Gastrocnemius medialis (tissue), 4 donors: ENCODE data around the gene SLC3A2. TPM values are rescaled to one million over a fixed set of nuclear protein-coding genes. Genes with fewer than 3 reads are reported as not detected.
A peak's percentile ranks its signal among the peaks of the same experiment; 100 is the strongest.
"Not testable (repeated sequence)": the region's sequence is repeated elsewhere in the genome, so short reads cannot be mapped to it uniquely, and the experiment has no call there.

Source experiments
- ATAC-seq, 2 donors: fragments of 150-250 bp; one replicate each; pipeline ENCODE4 v1.9.1; 2016
- DNase-seq, 2 donors: peaks; one replicate each; pipeline ENCODE4 v3.0.0-alpha.2; 2019
- H3K27ac ChIP-seq, 4 donors: fragments of 200-600 bp; sonication (generic); 1 replicate in 1 of 4; 2 replicates in 3 of 4; pipeline ENCODE4 v1.5.1; 2016 to 2018; ENCODE audit warnings: mild to moderate bottlenecking in 2 of 4, moderate library complexity in 1 of 4
- H3K27me3 ChIP-seq, 3 donors: fragments of 200-600 bp; sonication (generic) in 2 of 3; 1 replicate in 1 of 3; 2 replicates in 2 of 3; pipeline versions ENCODE4 v1.5.1 to v1.6.0; 2016 to 2019; ENCODE audit warnings: mild to moderate bottlenecking in 1 of 3, moderate library complexity in 1 of 3
- H3K36me3 ChIP-seq, 2 donors: fragments of 200-600 bp; sonication (generic) in 1 of 2; one replicate each; pipeline ENCODE4 v1.5.1; 2017 to 2018
- H3K4me1 ChIP-seq, 2 donors: fragments of 200-600 bp; sonication (generic) in 1 of 2; one replicate each; pipeline ENCODE4 v1.5.1; 2016 to 2017; ENCODE audit warnings: mild to moderate bottlenecking in 2 of 2
- H3K4me3 ChIP-seq, 4 donors: fragments of 200-600 bp; sonication (generic) in 3 of 4; 1 replicate in 1 of 4; 2 replicates in 3 of 4; pipeline ENCODE4 v1.5.1; 2016 to 2019; ENCODE audit warnings: mild to moderate bottlenecking in 2 of 4
- H3K9me3 ChIP-seq, 3 donors: fragments of 200-600 bp; sonication (generic) in 2 of 3; 1 replicate in 1 of 3; 2 replicates in 2 of 3; pipeline ENCODE4 v1.5.1; 2016 to 2019
- POLR2A ChIP-seq, 2 donors: fragments of 450-650 bp; IDR thresholded peaks; one replicate each; pipeline ENCODE4 v1.6.1; 2017; ENCODE audit warnings: antibody characterized with exemption in 2 of 2, mild to moderate bottlenecking in 2 of 2, moderate library complexity in 2 of 2
- in situ Hi-C, 4 donors: fragments of 200-750 bp; cut with MboI; loops; one replicate each; pipeline versions ENCODE4 v1.15.0 to v1.8.0; 2017; ENCODE audit warnings: low sequenced_read_pairs in 4 of 4
- intact Hi-C: fragments of 100-400 bp; cut with DNase I; formaldehyde crosslinking; loops from one replicate; pipeline ENCODE4 v1.15.1; 2023; ENCODE audit warnings: low total_unique reads
- total RNA-seq, 4 donors: library from RNA; depleted of rRNA; stranded (reverse); fragments of >200 nt; gene quantifications; one replicate each; pipeline versions ENCODE4 v1.1.0 to v1.2.3, GENCODE V29; 2016
- TF ChIP-seq, protein P1 (sequence below), 5 experiments: fragments of 450-650 bp in 3 of 5; fragments of 200-600 bp in 2 of 5; sonication (generic) in 2 of 5; IDR thresholded peaks in 4 of 5; conservative IDR thresholded peaks in 1 of 5; 1 replicate in 4 of 5; 2 replicates in 1 of 5; pipeline ENCODE4 v1.5.1; 2016 to 2019; ENCODE audit warnings: antibody characterized with exemption in 5 of 5, mild to moderate bottlenecking in 3 of 5, moderate library complexity in 3 of 5

SLC3A2 gene
- total RNA-seq, 4 donors from 2014 or later, result 158 to 278 (median 189) TPM

DNA sequence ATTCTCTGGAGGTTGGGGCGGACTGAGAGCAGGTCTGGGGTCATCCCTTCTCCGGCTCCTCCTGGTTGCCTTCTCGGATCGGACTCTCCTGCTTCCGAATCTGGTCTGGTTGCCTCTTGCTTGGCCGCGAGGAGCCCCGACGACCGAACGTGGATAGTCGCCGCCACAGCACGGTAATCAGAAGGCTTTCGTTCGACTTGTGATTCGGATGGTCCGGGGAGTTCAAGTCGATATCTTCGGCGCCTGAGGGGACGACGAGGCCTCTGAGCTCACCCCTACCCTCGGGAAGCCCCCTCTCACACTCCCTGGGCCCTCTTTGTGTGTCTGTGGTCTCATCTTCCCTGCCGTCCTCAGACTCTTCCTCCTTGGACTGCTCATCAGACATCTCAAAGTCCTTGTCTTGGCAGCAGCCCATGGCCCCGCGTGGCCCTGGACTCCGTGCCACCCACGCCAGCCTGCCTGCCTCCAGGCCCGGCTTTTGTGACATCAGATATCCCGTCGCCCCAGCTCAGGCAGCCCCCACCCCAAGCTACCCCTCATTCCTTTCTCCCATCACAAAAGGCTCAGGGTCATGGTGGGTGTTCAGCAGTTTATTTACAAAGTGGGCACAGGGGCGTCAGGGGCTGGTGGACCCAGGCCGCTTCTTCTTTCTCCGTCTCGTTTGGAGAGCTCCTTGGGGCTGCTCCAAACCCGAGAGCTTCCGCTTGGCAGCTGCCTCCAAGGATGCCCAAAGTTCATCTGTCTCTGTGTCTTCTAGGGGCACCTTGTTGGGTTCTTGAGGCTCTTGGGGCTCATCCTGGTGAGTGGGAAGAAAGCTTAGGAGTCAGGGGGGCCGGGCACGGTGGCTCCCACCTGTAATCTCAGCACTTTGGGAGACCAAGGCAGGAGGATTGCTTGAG lies 48.1 kb upstream of the SLC3A2 start, which contains the start of gene TEX54:
Gene TEX54 (minus strand): TSS at position 506 of the 899 bp plus-strand sequence.
- peak; percentile 35 to 42 for ATAC-seq
- H3K9me3 ChIP-seq, result no peaks in the 10 kb centered on the region
- H3K27ac ChIP-seq, result peak within 1 kb of the TSS; percentile 92 to 100 (median 96)
- intact Hi-C loops (loop anchor here (1.0 to 2.0 kb wide), 3 partner anchors 8 to 45 kb away; partner anchors contain the start of gene TMEM179B), in situ Hi-C loops (no loop called here)
- DNase-seq, result peak in 1 of 2 donors; percentile 57
- H3K36me3 ChIP-seq, result peaks cover 0 to 42% of the 10 kb centered on the region in 2 donors
- peaks cover 30 to 32% of the 10 kb centered on the region in 2 donors for H3K4me1 ChIP-seq
- H3K27me3 ChIP-seq, result no peaks in the 10 kb centered on the region
- H3K4me3 ChIP-seq, result peak within 1 kb of the TSS; percentile 83 to 100 (median 94)
- TF ChIP-seq, protein P1, sequence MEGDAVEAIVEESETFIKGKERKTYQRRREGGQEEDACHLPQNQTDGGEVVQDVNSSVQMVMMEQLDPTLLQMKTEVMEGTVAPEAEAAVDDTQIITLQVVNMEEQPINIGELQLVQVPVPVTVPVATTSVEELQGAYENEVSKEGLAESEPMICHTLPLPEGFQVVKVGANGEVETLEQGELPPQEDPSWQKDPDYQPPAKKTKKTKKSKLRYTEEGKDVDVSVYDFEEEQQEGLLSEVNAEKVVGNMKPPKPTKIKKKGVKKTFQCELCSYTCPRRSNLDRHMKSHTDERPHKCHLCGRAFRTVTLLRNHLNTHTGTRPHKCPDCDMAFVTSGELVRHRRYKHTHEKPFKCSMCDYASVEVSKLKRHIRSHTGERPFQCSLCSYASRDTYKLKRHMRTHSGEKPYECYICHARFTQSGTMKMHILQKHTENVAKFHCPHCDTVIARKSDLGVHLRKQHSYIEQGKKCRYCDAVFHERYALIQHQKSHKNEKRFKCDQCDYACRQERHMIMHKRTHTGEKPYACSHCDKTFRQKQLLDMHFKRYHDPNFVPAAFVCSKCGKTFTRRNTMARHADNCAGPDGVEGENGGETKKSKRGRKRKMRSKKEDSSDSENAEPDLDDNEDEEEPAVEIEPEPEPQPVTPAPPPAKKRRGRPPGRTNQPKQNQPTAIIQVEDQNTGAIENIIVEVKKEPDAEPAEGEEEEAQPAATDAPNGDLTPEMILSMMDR (IDR thresholded peaks at IDR 0.05 in 4 of 5, conservative IDR thresholded peaks at IDR 0.05 in 1 of 5), result no peak
- TF ChIP-seq POLR2A (IDR thresholded peaks at IDR 0.05), result no peak

- Histone ChIP-seq H3K4me1 (peaks cover 25 to 33% of the 10 kb centered on the region in 2 donors), H3K36me3 (peaks cover 0 to 34% of the 10 kb centered on the region in 2 donors), H3K27ac (no peak overlapping the region), H3K4me3 (no peak overlapping the region), H3K9me3 (no peaks in the 10 kb centered on the region), H3K27me3 (no peaks in the 10 kb centered on the region)
- DNase-seq (no peak), ATAC-seq (no peak)
- in situ Hi-C loops (no loop called here), intact Hi-C loops (no loop called here)
- TF ChIP-seq, protein P1 (IDR thresholded peaks at IDR 0.05 in 4 of 5, conservative IDR thresholded peaks at IDR 0.05 in 1 of 5), result no peak
- no peak for TF ChIP-seq POLR2A (IDR thresholded peaks at IDR 0.05)
Measured at GRCh38 chr11:62835336-62835735, 45.4 kb upstream of the SLC3A2 start.

DNA sequence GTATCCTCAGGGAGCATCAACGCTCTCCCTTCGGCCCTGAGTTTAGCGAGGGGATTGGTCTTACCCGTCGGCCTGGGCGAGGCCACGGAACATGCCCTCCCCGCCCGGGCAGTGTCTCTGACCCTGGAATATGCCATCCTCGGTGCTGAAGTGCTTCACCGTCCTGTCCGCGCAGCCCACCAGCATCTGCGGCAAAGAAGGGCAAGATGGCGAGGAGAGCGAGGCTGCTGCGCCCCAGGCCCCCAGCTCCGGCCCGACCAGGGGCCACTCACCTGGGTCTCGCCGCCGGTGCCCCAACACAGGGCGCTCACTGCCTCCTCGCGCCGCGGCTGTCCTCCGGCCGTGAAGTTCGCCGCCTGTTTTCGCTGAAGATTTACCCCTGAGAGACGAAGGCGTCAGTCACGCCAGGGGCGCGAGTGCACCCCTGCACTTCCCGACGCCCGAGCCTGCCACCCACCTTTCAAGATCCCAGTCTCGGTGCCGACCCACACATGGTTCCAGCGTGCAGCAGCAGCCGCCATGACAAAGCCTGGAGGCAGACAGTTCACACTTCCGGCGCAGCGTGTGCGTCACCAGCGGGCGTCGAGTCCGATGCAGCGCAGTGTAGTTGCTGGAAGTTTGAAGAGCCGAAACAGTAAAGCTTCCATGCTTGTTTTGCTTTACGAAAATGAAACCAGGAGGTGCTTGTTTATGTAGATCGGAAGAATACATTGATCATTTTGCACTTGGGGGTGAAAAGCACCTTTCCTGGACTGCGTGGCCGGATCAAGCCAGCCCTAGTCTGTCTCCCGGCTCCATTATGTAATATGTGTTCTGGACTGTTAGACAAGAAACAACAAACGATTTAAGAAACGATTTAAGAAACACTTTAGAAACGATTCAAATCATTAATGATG lies 41.4 kb upstream of the SLC3A2 start, which contains the start of gene WDR74:
Gene WDR74 (minus strand): TSS at position 541 of the 896 bp plus-strand sequence. CDS start 20 bp downstream, at position 521.
- intact Hi-C loops (no loop called here), in situ Hi-C loops (no loop called here)
- peaks cover 20% of the 10 kb centered on the region in 2 donors for H3K4me1 ChIP-seq

GRCh38 chr11:62840721-62841360 lies 39.9 kb upstream of the SLC3A2 start:
- ATAC-seq (peak; percentile 9 to 15), DNase-seq (peak; percentile 41 to 69)
- H3K9me3 ChIP-seq, in situ Hi-C loops, H3K36me3 ChIP-seq, H3K27me3 ChIP-seq: not testable (repeated sequence)
- H3K27ac ChIP-seq, result peak overlapping the region; percentile 97 to 99 (median 98)
- intact Hi-C loops, result loop anchor here (1.0 to 5.0 kb wide), 4 partner anchors 9 to 294 kb away; partner anchors contain the start of genes AHNAK, BSCL2, GNG3 and NXF1
- H3K4me3 ChIP-seq, result peak overlapping the region; percentile 82 to 100 (median 96)
- peaks cover 20% of the 10 kb centered on the region in 2 donors for H3K4me1 ChIP-seq

More for the DNA sequence above, 41.4 kb upstream of the SLC3A2 start, which contains the start of gene WDR74:
- peak within 1 kb of the TSS; percentile 97 to 99 (median 98) for H3K27ac ChIP-seq
- H3K36me3 ChIP-seq, result peaks cover 0 to 24% of the 10 kb centered on the region in 2 donors
- peak; percentile 85 to 89 for DNase-seq
- H3K4me3 ChIP-seq, result peak within 1 kb of the TSS; percentile 82 to 100 (median 96)
- peak; percentile 61 to 63 for ATAC-seq
- peak; percentile 70 to 79 for TF ChIP-seq POLR2A (IDR thresholded peaks at IDR 0.05)
- TF ChIP-seq, protein P1 (IDR thresholded peaks at IDR 0.05 in 4 of 5, conservative IDR thresholded peaks at IDR 0.05 in 1 of 5), result no peak
- H3K27me3 ChIP-seq, result no peaks in the 10 kb centered on the region
- no peaks in the 10 kb centered on the region for H3K9me3 ChIP-seq
